NCI-H2227 (cell line): ENCODE measurements around the gene TMUB2.

Source experiments
- DNase-seq: peaks from one replicate; lab custom pipeline; 2025; ENCODE audit not compliant: unreplicated experiment; lab: John Stamatoyannopoulos, UW

Gene TMUB2

GRCh38 chr17:44202756-44203155 is 16.0 kb downstream of the TMUB2 start:
- no peak for DNase-seq

DNA sequence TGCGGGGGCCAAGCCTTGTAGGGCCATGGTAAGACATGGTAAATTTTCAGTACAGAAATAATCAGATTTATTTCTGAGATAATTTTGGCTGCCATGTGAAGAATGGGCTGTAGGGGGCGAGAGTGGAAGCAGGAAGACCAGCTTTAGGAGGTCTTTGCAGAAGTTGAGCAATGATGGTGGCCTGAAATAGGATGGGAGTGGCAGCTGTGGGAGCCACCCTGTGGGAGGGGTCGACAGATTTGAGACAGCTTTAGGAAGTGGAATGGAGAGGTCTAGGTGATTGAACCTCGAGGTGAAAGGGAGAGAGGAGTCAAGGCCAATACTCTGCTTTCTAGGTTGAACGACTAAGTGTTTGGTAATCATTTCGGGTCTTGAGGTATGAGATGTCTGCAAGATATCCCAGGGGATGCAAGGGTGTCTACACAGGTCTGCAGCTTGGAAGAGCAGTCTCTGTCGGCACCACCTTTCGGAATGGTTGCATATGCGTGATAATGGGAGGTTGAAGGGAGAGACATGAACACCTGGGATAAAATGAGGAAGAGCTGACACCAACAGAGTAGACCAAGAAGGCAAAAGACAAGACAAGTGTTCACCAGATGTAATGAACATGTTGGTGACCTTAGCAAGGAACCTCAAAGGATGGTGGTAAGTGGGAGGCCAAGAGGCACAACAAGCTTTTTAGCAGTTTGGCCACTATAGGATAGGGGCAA is 17.1 kb downstream of the TMUB2 start:
- peak; percentile 70 for DNase-seq

DNA sequence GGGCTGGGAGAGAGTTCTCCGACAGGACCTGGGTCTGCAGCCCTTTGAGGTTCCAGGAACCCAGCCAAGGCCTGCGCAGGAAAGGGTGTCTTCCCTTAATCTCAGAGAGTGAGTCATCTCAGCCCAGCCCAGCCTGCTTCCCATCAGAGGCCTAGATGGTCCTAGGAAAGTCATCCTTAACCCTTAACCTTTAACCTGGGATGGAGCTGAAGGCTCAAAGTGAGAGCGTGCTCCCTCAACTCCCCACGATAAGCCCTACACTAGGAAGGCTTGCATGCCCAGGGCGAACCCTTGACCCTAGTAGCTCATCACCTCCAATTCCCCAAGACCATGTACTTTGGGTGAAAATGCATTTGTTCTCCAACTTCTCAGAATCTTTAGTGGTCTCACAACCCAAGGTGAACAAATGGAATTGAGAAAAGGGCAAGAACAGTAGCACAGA is 17.7 kb downstream of the TMUB2 start:
- DNase-seq, result no peak

- no peak for DNase-seq
Observed at GRCh38 chr17:44205962-44206824, 19.4 kb downstream of the TMUB2 start.

DNA sequence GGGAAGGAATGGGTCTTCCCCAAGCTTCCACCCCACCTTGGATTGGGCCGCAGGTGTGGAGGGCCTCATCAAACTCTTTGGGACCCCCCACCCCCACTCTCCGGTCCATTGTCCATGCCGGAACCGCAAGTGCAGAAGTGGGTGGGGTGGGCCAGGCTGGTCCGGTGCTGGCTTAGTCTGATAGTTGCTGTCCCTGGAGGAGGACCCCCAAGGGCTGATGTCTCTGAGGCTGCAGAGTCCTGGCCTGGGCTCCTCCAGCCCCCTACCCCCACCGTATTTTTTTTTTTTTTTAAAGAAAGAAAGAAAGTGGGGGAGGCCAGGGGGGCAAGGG is 20.0 kb downstream of the TMUB2 start:
- no peak for DNase-seq

DNA sequence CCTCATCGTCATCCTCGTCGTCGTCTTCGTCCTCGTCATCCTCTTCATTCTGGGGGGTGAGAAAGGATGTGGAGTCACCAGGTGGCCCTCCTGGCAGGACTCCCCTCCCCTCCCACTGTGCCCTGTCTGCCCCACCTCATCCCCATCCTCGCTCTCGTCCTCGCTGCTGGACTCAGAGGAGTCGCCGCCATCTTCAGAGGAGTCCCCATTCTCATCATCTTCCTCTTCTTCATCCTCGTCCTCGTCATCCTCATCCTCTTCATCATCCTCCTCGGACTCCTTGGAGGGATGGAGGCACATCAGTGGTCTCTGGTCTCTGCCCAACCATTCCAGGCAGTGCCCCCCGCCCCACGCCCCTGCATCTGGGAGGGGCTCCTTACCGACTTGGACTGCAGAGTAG is 20.5 kb downstream of the TMUB2 start:
- DNase-seq, result no peak

DNA sequence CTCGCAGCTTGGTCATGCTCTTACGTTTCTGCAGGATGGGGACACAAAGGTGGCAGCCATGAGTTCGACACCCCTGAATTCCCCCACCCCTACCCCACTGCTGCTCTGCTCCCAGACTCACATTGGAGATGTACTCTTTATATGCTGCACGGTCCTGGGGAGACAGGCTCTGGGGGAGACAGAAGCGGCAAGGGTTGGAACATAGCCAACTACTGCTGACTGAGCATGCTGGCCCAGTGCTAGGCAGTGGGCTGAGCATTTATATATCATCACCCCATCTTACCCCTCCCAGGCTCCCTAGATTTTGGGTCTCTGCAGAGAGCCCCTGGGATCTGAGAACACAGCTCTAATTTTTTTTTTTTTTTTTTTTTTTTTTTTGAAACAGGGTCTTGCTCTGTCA is 21.0 kb downstream of the TMUB2 start:
- no peak for DNase-seq

- DNase-seq, result no peak
Observed at GRCh38 chr17:44209786-44210341, 23.1 kb downstream of the TMUB2 start.

DNA sequence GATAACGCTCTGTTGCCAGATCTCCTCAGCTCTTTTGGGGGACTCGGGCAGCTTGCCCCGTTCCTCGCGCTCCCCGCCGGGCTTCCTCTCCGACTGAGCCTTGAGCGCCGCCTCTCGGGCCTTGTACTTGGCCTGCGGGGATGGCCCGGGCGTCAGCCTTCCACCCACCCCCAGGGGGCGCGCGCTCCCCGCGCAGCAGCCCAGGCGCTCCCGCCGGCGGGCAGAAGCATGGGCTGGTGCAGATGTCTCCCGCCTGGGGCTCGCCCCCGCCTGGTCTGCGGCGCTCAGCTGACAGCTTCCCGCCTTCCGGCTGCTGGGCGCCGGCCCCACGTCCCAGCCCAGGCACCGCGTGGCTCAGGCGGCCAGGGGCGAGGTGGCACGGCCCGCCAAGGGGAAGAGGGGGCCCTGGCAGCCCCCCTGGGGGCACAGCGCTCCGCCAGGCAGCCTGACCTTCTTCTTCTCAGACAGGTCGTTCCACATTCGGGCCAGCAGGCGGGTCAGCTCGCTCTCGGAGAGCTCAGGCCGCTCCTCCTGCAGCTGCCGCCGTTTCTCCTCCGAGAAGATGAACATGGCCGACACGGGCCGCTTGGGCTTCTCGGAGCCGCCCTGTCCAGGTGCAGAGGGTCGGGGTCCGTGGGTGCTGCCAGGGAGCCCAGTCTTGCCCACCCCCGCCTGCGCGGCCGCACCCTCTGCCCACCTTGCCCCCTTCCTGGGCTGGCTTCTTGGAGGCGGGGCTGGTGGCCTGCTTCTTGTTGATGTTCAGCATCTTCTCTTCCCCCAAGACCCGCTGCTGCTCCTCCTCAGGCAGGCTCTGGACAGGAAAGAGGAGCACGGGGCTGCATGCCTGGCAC is 23.8 kb downstream of the TMUB2 start:
- DNase-seq, result peak; percentile 93

GRCh38 chr17:44211281-44212265 is 24.8 kb downstream of the TMUB2 start:
- no peak for DNase-seq

- no peak for DNase-seq
Observed at GRCh38 chr17:44212507-44213402, 26.0 kb downstream of the TMUB2 start.

- no peak for DNase-seq
Observed at GRCh38 chr17:44213403-44214229, 26.8 kb downstream of the TMUB2 start.

GRCh38 chr17:44214230-44214494 is 27.4 kb downstream of the TMUB2 start:
- DNase-seq, result no peak

GRCh38 chr17:44214896-44215295 is 28.1 kb downstream of the TMUB2 start:
- no peak for DNase-seq

DNA sequence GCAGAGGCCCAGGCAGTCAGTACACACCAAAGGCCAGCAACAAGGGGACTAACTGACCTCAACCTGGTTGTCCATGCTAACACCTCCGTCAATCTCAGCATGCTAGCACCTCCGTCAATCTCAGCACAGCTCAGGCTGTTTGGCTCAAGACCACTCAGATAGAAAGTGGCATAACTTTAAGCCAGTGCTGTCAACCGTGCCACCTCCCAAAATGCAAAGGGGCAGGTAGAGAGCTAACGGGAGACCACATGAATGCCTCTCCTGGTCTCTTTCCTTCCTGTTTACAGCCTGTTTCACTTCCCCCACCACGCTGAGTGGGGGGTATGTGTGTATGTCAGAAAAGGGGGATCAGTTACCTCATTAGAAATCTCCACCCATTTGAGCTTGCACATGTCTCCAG is 29.4 kb downstream of the TMUB2 start:
- no peak for DNase-seq

DNA sequence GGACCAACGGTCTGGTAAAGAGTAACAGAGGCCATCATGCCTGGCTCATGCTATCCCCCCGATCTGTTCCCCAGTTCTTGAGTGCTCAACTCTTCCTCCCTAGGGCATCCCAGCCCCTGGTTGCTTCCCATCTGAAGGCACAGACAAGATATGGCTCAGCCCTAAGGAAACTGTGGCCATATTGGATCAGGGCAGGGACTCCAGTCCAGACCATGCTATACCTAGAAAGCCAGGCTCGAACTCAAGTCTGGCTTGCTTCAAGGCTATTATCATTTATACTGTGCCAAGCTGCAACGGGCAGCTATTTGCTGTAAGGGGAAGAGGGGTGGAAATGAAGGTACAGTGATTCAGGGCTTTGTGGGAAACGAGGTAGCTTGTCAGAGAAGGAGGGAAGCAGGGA is 29.9 kb downstream of the TMUB2 start:
- DNase-seq, result no peak

GRCh38 chr17:44217738-44218343 is 31.1 kb downstream of the TMUB2 start:
- DNase-seq, result no peak
